A673 (cell line): ENCODE data around the gene ABHD17B. TPM values are rescaled to one million over a fixed set of nuclear protein-coding genes. Genes with fewer than 3 reads are reported as not detected.

ENCODE experiments used
- BruUV-seq: library from RNA; stranded (reverse); fragments of 400-500 nt; replicated peaks from 2 replicates; lab custom pipeline; 2021; lab: Mats Ljungman, UMichigan
- CTCF ChIA-PET: fragments of 300-600 bp; sonication (Branson Sonifier 250); formaldehyde crosslinking; loops from one replicate; lab custom pipeline; 2022; ENCODE audit warnings: antibody characterized with exemption; lab: Charles Lee
- POLR2A ChIA-PET: fragments of 300-600 bp; sonication (Branson Sonifier 250); formaldehyde crosslinking; loops from one replicate; lab custom pipeline; 2022; ENCODE audit warnings: antibody characterized with exemption; ENCODE audit not compliant: low non-redundant PET; lab: Charles Lee
- DNase-seq: peaks from one replicate; pipeline ENCODE4 v3.0.0-alpha.2; 2015; ENCODE audit warnings: low spot score
- H3K27ac ChIP-seq: fragments of 200-600 bp; sonication (generic); 2 replicates; pipeline ENCODE4 v1.5.1; 2016; ENCODE audit warnings: mixed run types, low read depth, mild to moderate bottlenecking, mixed read lengths, antibody characterized with exemption, low read length; ENCODE audit not compliant: poor library complexity, severe bottlenecking
- H3K27me3 ChIP-seq: fragments of 200-600 bp; sonication (generic); replicated peaks from 2 replicates; pipeline ENCODE4 v1.6.1; 2017; ENCODE audit warnings: mixed run types, low read depth, mild to moderate bottlenecking, mixed read lengths, antibody characterized with exemption, low read length; ENCODE audit not compliant: insufficient read depth, poor library complexity
- H3K36me3 ChIP-seq: fragments of 200-600 bp; sonication (generic); 2 replicates; pipeline ENCODE4 v1.6.1; 2016; ENCODE audit warnings: mixed run types, mild to moderate bottlenecking, mixed read lengths, antibody characterized with exemption, low read length; ENCODE audit not compliant: insufficient read depth, poor library complexity, severe bottlenecking
- H3K4me1 ChIP-seq: fragments of 200-600 bp; sonication (generic); 2 replicates; pipeline ENCODE4 v1.6.1; 2017; ENCODE audit warnings: mixed run types, mild to moderate bottlenecking, mixed read lengths, antibody characterized with exemption, low read length; ENCODE audit not compliant: insufficient read depth, poor library complexity, severe bottlenecking
- H3K4me3 ChIP-seq: fragments of 200-600 bp; sonication (generic); 2 replicates; pipeline ENCODE4 v1.5.1; 2016; ENCODE audit warnings: low read depth, mixed run types, mild to moderate bottlenecking, mixed read lengths, low read length; ENCODE audit not compliant: poor library complexity, severe bottlenecking
- H3K9me3 ChIP-seq: fragments of 200-600 bp; sonication (generic); 2 replicates; pipeline ENCODE4 v1.6.1; 2016; ENCODE audit warnings: mixed run types, low read depth, mild to moderate bottlenecking, mixed read lengths, antibody characterized with exemption, low read length; ENCODE audit not compliant: poor library complexity, severe bottlenecking
- CTCF ChIP-seq: fragments of 300-800, 200-600 bp; sonication (generic); conservative IDR thresholded peaks from 2 replicates; pipeline ENCODE4 v1.5.1; 2017; ENCODE audit warnings: low read depth, mild to moderate bottlenecking, antibody characterized with exemption, low read length, moderate library complexity, mixed read lengths
- EZH2 ChIP-seq: fragments of 200-600 bp; sonication (generic); IDR thresholded peaks from 2 replicates; pipeline ENCODE4 v1.6.1; 2017; ENCODE audit warnings: borderline replicate concordance, low read depth, mild to moderate bottlenecking, mixed read lengths, antibody characterized with exemption, low read length; ENCODE audit not compliant: poor library complexity, severe bottlenecking
- intact Hi-C: fragments of 100-400 bp; cut with micrococcal nuclease; formaldehyde crosslinking; loops from one replicate; pipeline ENCODE4 v1.10.0; 2022; ENCODE audit not compliant: unreplicated experiment
- total RNA-seq: library from RNA; stranded (reverse); gene quantifications from 2 replicates; pipeline ENCODE4 v1.2.3, GENCODE V29; 2021

ABHD17B gene
- total RNA-seq, 1 experiment from 2014 or later: 19.7 TPM

- Histone ChIP-seq H3K4me3 (no peak overlapping the region), H3K4me1 (no peaks in the 10 kb centered on the region), H3K9me3 (no peaks in the 10 kb centered on the region), H3K27ac (no peak overlapping the region), H3K36me3 (no peaks in the 10 kb centered on the region), H3K27me3 (no peaks in the 10 kb centered on the region)
- CTCF ChIA-PET: no interaction called here
- DNase-seq: no peak
- no TSS peak for BruUV-seq
- TF ChIP-seq EZH2: no peak
- no peak for TF ChIP-seq CTCF
- intact Hi-C loops: no loop called here
- POLR2A ChIA-PET: no interaction called here
Observed at GRCh38 chr9:71944754-71945375, 33.9 kb upstream of the ABHD17B start.

GRCh38 chr9:71941998-71942567 lies 31.1 kb upstream of the ABHD17B start:
- Histone ChIP-seq H3K4me1 (no peaks in the 10 kb centered on the region), H3K36me3 (no peaks in the 10 kb centered on the region), H3K27ac (no peak overlapping the region), H3K9me3 (no peaks in the 10 kb centered on the region), H3K4me3 (no peak overlapping the region), H3K27me3 (no peaks in the 10 kb centered on the region)
- DNase-seq: no peak
- BruUV-seq: no TSS peak
- ChIA-PET CTCF (no interaction called here), POLR2A (interaction anchor here (0.7 kb wide), 1 partner anchor 147 kb away, joined by 3 read pairs; no protein-coding TSS in a partner anchor)
- TF ChIP-seq CTCF: no peak
- no peak for TF ChIP-seq EZH2
- intact Hi-C loops: no loop called here

GRCh38 chr9:71941060-71941568 lies 30.1 kb upstream of the ABHD17B start:
- Histone ChIP-seq H3K9me3 (no peaks in the 10 kb centered on the region), H3K4me1 (no peaks in the 10 kb centered on the region), H3K27me3 (no peaks in the 10 kb centered on the region), H3K4me3 (no peak overlapping the region), H3K36me3 (no peaks in the 10 kb centered on the region), H3K27ac (no peak overlapping the region)
- DNase-seq: no peak
- TF ChIP-seq EZH2: no peak
- no peak for TF ChIP-seq CTCF
- ChIA-PET POLR2A (no interaction called here), CTCF (no interaction called here)
- intact Hi-C loops: no loop called here
- BruUV-seq: no TSS peak
